ENCODE measurements around the gene HORMAD2.

The HORMAD2 gene

GRCh38 chr22:30182815-30183214 is 102.6 kb downstream of the HORMAD2 start:
- TF ChIP-seq CTCF (IDR thresholded peaks at IDR 0.05) = no peak
- DNase-seq (ENCODE audit: low spot score) = no peak
- Histone ChIP-seq H3K27ac (no peak overlapping the region), H3K4me3 (no peak overlapping the region)

- Histone ChIP-seq H3K27ac (no peak overlapping the region), H3K4me3 (no peak overlapping the region)
- no peak for TF ChIP-seq CTCF (IDR thresholded peaks at IDR 0.05)
- DNase-seq (ENCODE audit: low spot score) = no peak
These were observed 103.0 kb downstream of the HORMAD2 start for GRCh38 chr22:30183271-30183670.

- no peak overlapping the region for H3K27ac ChIP-seq
- no peak for TF ChIP-seq CTCF (IDR thresholded peaks at IDR 0.05)
- no peak overlapping the region for H3K4me3 ChIP-seq
- DNase-seq (ENCODE audit: low spot score) = no peak
These were observed 103.6 kb downstream of the HORMAD2 start for GRCh38 chr22:30183861-30184278.

- Histone ChIP-seq H3K27ac (no peak overlapping the region), H3K4me3 (no peak overlapping the region)
- DNase-seq (ENCODE audit: low spot score) = no peak
- TF ChIP-seq CTCF (IDR thresholded peaks at IDR 0.05) = no peak
These were observed 104.9 kb downstream of the HORMAD2 start for GRCh38 chr22:30185129-30185528.

- Histone ChIP-seq H3K4me3 (no peak overlapping the region), H3K27ac (no peak overlapping the region)
- no peak for TF ChIP-seq CTCF (IDR thresholded peaks at IDR 0.05)
- no peak for DNase-seq (ENCODE audit: low spot score)
These were observed 105.3 kb downstream of the HORMAD2 start for GRCh38 chr22:30185549-30185948.

- no peak for DNase-seq (ENCODE audit: low spot score)
- Histone ChIP-seq H3K4me3 (no peak overlapping the region), H3K27ac (no peak overlapping the region)
- no peak for TF ChIP-seq CTCF (IDR thresholded peaks at IDR 0.05)
These were observed 105.8 kb downstream of the HORMAD2 start for GRCh38 chr22:30186041-30186440.

GRCh38 chr22:30186510-30186909 is 106.2 kb downstream of the HORMAD2 start:
- TF ChIP-seq CTCF (IDR thresholded peaks at IDR 0.05) = no peak
- Histone ChIP-seq H3K4me3 (no peak overlapping the region), H3K27ac (no peak overlapping the region)
- DNase-seq (ENCODE audit: low spot score) = no peak

All from coronary artery (tissue), 2 donors.